GM11168 (cell line): ENCODE results near the gene MMAB.

Source experiments
- in situ Hi-C: fragments of 300-500 bp; cut with MboI; formaldehyde crosslinking; loops from one replicate; pipeline ENCODE4 v1.12.0; 2022; ENCODE audit warnings: low sequenced_read_pairs; ENCODE audit not compliant: unreplicated experiment

MMAB gene

DNA sequence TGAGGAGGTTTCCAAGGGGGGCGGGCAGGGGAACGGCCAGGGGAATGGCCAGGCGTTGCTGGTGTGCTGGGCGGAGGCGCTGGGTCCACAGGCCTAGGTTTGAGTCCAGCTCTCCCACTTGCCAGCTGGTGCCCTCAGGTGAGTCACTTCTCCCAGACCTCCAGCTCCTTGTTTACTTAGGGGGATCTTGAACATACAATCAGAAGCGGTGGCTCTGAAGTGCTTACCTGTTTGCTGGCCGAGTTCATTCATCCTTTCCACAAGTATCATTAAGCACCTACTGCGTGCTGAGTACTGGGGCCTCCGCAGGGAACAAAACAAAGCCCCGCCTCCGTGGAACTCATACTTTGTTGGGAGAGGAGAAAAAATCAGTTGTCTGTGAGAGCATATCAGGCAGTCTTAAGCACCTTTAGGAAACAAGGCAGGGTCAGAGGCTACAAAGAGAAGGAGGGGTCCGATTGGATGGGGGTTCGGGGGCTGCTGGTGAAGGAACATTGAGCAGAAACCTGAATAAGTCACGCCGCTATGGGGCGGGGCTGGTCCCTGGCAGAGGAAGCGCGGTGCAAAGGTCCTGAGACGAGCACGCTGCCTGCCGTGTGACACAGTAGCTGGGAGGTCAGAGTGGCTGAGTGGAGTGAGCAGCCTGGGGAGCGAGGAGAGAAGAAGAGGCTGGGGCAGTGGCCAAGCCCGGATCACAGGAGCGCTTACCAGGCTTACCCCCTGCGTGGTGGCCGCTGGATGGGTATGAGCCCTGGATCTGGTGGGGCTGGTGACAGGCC, 15.3 kb upstream of the MMAB start:
- in situ Hi-C loops, result no loop called here

DNA sequence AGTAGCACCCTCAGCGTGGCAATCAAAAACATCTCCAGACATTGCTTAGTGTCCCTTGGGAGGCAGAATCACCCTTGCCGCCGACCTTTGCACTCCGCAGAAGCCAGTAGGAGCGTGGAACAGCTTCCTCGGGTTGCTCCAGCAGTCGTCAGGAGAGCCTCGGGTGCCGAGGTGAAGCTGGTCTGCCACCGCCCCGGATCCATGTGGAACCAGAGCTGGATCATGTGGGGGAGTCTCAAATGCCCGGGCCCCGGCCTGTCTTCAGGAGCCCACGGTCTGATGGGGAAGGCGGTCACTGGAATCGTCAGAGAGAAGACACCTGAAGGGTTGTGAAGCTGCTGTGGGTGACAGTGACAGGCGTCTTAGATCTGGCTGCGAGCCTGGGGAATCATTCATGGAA, 14.6 kb upstream of the MMAB start:
- in situ Hi-C loops, result no loop called here

DNA sequence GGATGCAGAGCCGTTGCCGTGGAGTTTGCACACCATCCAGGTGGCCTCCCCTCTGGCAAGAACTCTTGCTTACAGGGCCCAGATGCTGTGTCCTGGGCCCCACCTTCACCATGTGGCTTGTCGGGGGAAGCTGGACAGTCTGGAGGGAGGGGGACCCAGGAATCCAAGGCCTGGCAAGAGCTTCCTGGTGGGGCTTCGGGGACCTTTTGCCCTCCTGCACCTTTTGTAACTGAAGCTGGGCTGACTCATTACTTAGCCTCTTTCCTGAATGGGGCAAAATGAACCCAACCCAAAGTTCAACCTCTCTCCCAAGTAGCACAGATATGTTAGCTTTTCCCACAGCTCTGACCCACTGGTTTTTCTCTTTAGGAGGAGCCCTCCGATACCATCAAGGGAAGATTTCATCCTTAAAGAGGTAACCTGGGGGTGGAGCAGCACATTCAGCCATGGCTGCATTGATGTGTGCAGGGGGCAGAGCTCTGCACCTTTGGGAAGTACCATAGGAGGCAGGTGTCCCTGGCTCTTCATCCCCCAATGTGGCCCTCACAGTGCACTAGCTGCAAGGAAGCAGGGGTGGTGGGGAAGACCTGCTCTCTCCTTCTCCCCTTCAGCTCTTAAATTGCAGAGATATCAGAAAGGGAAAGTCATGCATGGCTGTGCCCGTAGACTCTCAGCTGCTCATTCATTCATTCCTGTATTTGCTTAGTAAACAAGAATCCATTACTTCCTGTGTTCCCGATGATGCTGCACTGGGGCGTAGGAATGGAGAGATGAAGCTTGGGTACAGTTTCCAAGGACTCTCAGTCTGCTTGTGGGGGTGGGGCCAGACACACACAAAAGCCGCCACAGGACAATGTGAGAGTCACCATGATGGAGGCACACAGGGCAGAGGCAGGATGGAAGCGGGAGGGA, 13.3 kb upstream of the MMAB start:
- in situ Hi-C loops, result no loop called here

DNA sequence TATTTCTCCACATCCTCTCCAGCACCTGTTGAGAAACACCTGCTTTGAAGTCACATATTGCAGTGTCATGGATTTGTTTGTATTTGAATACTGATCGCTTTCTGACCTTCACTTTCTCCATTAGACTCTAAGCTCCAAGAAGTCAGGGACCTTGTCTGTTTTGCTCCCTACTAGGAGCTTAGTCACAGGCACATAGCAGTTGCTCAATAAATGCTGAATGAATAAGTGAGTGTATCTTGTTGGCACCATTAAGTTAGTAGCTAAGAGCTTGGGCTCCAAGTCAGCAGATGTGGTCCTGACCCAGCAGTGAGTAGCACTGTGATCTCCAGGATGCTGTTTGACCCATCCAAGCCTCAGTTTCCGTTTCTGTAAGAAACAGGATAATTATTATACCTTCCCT, 10.4 kb upstream of the MMAB start:
- in situ Hi-C loops, result no loop called here

DNA sequence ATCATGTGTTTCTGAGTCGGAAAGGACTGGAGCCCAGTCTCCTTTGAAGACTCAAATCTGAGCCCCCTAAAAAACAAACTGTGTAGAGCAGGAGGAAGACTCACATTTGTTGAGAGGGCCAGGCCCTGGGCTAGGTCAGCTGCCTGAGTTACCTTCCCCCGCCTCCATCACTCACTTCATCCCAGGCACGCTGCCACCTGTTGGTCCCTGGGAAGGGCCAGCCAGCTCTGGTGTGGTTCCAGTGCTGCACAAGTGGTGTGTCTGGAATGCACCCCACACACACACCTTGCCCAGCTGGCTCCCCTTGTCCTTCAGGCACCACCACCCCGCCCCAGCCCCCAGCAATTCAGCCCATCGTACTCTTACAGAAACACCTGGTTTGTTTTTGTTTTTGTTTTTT, 9.3 kb upstream of the MMAB start:
- in situ Hi-C loops, result no loop called here

DNA sequence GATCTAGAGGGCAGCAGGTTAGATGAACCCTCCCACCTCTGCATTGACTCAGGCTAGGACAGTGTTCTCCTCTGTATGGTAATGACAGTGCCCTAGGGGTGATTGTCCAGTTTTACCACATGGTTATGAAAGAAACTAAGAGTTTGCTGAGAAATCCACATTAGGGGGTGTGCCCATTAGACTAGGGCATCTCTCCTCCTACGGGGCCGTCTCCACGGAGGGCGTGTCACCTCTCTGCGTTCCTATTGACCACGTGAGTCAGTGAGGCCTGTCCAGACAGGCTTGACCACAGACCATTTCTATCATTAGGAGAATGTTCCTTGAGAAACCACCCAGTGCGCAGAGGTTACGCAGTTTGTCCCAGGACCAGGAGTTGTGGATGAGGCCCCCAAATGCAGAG, 8.6 kb upstream of the MMAB start:
- in situ Hi-C loops, result no loop called here

DNA sequence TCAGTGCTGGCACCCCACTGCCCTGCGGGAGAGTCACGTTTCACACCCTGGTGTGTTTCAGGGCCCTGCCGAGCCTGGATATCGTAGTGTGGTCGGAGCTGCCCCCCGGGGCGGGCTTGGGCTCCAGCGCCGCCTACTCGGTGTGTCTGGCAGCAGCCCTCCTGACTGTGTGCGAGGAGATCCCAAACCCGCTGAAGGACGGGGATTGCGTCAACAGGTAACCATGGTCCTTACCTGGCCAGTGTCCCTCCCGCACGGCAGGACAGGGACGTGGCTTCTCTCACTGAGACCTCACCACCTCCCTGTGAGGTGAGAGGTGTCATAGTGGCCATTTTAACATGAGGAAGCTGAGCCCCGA, 8.0 kb upstream of the MMAB start:
- in situ Hi-C loops, result no loop called here

DNA sequence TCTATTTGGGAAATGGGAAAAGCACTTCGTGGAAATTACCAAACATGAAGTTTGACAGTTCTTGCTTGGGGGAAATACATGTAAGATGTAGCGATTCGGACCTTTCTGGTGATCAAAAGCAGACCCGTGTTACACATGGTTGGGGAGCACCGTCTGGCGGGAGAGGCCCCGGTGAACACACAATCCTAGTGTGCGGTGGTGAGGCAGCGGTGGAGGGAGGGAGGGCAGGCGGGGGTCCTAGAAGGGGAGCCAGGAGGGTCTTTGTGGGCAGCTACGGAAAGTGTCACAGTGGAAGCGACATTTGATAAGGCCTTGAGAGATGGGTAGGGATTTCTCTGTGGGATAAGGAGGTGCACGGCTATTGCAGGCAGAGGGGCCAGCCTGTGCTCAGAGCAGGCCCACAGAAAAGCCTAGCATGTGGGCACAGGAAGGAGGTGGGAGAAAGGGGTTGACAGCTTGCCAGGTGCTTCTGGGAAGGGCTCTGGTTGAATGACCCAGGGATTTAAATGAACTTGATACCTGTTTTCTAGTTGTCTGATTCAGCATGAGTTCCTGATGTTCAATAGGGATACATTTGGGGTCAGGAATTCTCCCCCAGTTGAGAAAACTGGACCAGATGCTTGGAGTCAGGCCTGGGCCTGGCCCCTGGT, 7.5 kb upstream of the MMAB start:
- in situ Hi-C loops, result no loop called here

DNA sequence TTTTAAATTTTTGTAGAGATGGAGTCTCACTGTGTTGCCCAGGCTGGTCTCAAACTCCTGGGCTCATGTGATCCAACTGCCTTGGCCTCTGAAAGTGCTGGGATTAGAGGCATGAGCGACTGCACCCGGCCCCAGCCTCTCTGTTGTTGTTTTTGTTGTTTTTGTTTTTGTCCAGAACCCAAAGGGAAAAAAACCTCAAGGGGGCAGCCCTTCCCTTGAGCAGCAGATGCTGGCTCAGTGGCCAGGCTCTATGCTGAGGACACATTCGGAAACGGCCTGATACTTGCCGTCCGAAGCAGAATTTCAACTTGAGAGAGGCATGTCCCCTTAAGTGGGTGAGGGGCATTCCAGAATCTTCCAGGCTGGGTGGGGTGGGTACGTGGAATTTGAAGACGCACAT, 7.0 kb upstream of the MMAB start:
- in situ Hi-C loops, result no loop called here

DNA sequence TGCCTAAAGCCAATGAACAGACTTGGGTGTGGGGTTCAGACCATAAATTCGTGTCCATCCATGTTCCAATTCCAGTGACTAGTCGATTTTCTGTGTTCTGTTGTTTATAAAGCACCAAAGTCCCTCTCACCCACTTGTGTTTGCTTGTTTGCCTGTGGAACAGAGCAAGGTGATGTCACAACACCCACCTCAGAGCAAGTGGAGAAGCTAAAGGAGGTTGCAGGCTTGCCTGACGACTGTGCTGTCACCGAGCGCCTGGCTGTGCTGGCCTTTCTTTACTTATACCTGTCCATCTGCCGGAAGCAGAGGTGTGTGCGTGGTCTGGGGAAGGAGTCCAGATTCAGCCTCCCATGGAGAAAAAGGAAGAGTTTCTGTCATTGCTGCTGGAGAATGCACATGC, 6.3 kb upstream of the MMAB start:
- in situ Hi-C loops, result no loop called here

DNA sequence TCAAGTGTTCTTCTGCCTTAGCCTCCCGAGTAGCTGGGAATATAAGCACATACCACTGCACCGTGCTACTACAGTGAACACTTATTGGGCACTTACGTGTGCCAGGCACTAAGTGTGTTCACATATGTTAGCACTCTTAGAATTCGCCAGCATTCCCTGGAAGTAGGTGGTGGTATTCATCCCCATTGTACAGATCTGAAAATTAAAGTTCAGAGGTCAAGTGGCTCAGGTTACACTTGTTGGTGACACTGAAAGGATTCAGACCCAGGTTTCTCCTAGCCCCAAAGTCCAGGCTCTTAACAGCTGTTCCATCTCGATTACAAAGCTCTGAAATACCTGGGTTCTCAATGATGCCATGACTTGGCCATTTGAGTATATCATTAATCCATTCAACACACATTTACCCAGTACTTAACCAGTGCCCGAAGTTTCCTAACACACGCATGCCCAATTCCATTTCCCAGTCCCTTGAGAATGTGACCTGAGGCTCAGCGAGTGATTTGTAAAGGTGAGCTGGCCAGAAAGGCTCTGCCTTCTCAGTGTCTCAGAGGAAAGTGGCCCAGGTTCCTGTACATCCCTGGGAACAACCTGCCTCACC, 5.1 kb upstream of the MMAB start:
- in situ Hi-C loops, result no loop called here

DNA sequence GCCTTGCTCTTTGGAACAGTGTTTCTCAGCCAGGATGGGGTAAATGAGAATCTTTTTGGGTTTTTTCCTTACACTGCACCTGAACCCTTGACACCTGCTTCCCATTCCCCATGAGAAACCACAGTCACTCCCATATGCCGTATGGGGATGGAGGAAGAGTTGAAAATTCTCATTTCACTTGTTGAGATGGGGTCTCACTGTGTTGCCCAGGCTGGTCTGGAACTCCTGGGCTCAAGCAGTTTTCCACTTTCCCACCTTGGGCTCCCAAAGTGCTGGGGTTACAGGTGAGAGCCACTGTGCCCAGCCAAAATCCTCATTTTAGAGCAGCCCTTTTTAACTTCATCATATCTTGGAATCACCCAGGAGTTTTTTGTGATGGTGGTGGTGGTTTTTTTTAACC, 4.0 kb upstream of the MMAB start:
- in situ Hi-C loops, result no loop called here

DNA sequence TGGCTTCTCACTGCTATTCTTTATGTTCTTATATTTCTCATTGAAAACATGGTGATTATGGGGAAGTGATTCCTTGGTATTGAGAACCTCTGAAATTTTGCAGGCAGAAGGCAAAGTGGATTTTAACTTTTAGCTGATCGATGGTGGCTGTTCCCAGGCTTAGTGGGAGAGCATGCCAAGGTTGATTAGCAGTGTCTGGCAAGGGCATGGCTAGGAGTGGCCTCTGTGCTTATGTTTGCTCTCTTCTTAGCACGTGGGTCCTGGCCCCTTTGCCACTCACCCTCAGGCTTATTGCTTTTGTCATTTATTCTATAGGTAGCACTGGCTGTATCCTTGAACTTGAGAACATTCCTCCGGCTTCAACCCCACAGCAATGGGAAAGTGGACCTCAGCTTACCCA, 2.4 kb upstream of the MMAB start:
- in situ Hi-C loops, result no loop called here

DNA sequence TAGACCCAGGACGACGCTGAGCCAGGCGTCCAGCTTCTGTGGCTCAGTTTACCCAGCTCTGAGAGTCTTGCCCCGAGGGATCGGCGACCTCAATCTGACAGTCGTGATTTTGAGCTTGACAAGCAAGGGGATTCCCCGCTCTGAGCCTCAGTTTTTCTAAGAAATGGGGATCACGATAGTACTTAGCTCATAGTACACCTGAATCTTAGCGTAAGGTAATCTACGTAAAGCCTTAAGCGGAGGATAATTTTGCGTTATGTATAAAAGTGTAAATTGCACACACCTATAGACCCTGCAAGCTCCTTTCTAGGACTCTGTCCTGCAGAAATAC, 575 bp upstream of the MMAB start:
- in situ Hi-C loops, result no loop called here

DNA sequence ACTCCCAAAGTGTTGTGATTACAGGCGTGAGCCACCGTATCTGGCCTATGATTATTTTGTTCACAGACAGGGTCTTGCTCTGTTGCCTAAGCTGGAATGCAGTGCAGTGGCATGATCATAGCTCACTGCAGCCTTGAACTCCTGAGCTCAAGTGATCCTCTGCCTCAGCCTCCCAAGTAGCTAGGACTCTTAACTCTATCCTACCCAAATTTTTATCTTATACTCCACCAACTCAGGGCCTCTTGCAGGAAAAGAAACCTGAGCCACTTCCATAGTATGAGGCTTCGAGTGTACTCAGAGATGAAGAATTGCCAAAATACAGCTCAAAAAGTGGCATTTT, 828 bp downstream of the MMAB start:
- in situ Hi-C loops, result no loop called here

DNA sequence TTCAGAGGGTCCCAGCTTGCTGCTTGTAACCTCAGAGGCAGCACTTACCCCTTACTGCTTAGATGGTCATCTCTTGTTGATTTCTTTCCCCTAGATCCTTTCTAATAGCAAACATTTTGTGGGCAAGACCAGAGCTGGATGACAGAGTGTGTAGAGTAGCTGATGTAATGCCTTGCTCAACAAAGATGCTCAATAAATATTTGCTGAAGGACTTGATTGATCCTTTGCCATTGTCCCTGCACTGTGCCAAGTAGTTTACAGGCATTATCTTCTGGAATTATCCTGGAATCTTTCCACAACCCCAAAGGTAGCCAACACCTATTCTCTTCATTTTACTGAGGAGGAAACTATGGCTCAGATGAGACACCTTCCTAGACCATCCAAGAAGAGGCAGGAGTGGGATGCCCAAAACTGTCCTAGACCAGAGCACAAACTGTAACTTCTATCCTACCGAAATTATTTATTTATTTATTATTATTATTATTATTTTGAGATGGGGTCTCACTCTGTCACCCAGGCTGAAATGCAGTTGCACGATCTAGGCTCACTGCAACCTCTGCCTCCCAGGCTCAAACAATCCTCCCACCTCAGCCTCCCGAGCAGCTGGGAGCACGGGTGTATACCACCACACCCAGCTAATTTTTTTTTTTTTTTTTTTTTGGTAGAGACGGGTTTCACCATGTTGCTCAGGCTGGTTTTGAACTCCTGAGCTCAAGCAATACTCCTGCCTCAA, 1.4 kb downstream of the MMAB start:
- in situ Hi-C loops, result no loop called here

DNA sequence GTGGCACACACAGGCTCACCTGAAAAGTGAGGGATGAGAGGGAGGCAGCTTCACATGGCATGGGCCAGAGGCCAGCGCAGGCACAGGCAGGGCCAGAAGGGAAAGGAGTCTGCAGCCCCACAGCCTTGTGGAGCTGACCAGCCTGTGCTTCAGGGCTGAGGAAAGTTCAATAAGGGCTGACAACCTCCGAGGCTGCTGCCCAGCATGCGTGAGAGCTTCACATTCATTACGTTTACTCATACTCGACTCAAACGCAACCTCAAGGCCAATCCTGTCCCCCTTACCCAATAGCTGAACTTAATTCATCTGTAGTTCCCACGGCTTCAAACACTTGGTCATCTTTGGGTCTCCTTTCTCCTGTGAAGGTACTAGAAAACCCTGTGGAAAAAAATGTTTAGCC, 4.8 kb downstream of the MMAB start:
- in situ Hi-C loops, result no loop called here

DNA sequence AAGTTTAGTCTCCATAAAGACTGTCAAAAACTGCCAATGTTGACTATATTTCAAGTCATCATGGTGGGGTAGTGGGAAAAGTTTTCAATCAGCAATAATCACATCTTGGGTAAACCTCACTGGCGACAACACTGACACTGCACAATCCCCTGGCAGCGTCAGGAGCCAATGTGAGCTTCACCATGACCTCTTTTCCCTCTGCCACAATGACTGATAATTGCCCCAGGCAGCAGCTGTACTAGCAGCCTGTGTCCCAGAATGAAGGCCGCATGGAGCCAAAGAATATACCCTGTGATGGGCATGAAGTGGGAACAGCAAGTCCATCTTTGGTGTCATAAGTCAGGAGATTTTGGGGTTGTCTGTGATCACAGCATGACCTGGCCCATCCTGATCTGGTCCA, 5.3 kb downstream of the MMAB start:
- in situ Hi-C loops, result no loop called here

DNA sequence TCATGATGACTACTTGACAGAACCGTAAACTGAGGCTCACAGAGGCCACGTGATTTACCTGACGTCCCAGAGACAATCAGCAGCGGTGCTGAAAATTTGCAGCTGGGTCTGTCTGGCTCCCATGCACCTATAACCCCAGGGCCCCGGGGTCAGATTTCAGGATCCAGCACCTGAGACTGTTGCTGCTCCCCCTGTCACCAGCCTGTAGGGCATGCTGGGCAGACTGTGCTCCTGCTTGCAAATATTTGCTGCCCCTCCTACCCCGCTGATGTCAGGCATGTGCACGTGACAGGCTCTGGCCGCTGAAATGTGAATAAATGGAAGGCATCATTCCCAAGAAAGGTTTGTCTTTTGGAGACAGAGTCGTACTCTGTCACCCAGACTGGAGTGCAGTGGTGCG, 6.0 kb downstream of the MMAB start:
- in situ Hi-C loops, result no loop called here

DNA sequence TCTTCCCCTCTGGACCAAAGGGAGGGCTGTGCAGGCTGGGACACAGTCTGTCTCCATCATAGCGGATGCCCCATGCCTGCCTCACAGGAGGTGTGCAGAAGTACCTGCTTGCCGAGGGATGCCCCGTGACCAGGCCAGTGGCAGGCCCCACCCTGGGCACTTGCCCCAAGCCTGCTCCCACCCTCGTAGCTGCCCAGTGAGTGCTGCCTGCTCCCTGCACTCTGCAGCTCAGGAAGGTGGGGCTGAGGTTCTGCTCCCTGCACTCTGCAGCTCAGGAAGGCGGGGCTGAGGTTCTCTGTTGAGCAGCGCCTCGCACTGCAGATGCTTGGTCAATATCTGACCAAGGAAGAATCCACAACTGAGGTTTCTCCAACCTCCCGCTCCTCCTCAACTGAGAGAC, 6.9 kb downstream of the MMAB start:
- in situ Hi-C loops, result no loop called here
